Fibroblast of pulmonary artery (primary cell): ENCODE results near the gene RASA2.

Experiments
- DNase-seq: peaks from one replicate; pipeline ENCODE4 v3.0.0-alpha.2; 2010; ENCODE audit warnings: low read depth
- H3K4me3 ChIP-seq: replicated peaks from 2 replicates; pipeline ENCODE4 v1.5.1; 2011; ENCODE audit warnings: low read depth, mild to moderate bottlenecking, control low read depth, low read length, moderate library complexity
- CTCF ChIP-seq: IDR thresholded peaks from 2 replicates; pipeline ENCODE4 v1.5.1; 2011; ENCODE audit warnings: mild to moderate bottlenecking, control low read depth, low read length, inconsistent platforms; ENCODE audit errors: missing control alignments

Gene RASA2

GRCh38 chr3:141578202-141578973 lies 91.6 kb downstream of the RASA2 start:
- no peak overlapping the region for H3K4me3 ChIP-seq
- TF ChIP-seq CTCF: no peak
- peak; percentile 41 for DNase-seq

GRCh38 chr3:141594357-141594756 lies 107.5 kb downstream of the RASA2 start:
- no peak for DNase-seq
- H3K4me3 ChIP-seq: no peak overlapping the region
- TF ChIP-seq CTCF: no peak

GRCh38 chr3:141597931-141598330 lies 111.1 kb downstream of the RASA2 start:
- DNase-seq: no peak
- no peak for TF ChIP-seq CTCF
- no peak overlapping the region for H3K4me3 ChIP-seq

- TF ChIP-seq CTCF: no peak
- H3K4me3 ChIP-seq: no peak overlapping the region
Observed at GRCh38 chr3:141600331-141600730, 113.5 kb downstream of the RASA2 start.

GRCh38 chr3:141602706-141603105 lies 115.9 kb downstream of the RASA2 start:
- TF ChIP-seq CTCF: no peak
- no peak overlapping the region for H3K4me3 ChIP-seq
- DNase-seq: no peak

More at GRCh38 chr3:141600331-141600730, 113.5 kb downstream of the RASA2 start:
- no peak for DNase-seq

GRCh38 chr3:141603473-141604035 lies 116.7 kb downstream of the RASA2 start:
- no peak for TF ChIP-seq CTCF
- H3K4me3 ChIP-seq: no peak overlapping the region
- DNase-seq: no peak
